ENCODE measurements around the gene ITPKC. TPM values are rescaled to one million over a fixed set of nuclear protein-coding genes. Genes with fewer than 3 reads are reported as not detected.

ITPKC gene
- polyA plus RNA-seq, 3 donors: 2.7 to 5.7 (median 2.9) TPM

- Histone ChIP-seq H4K20me1 (ENCODE audit: insufficient read depth, low read length) (peaks cover 17% of the 10 kb centered on the region), H3K36me3 (replicated peaks in 1 of 2; ENCODE audit: control insufficient read depth in 1 of 2, insufficient read depth in 2 of 2, low read length in 2 of 2) (peaks cover 39 to 64% of the 10 kb centered on the region in 2 donors), H3K4me1 (ENCODE audit: control insufficient read depth in 1 of 2, insufficient read depth in 2 of 2, low read length in 2 of 2) (peaks cover 18 to 20% of the 10 kb centered on the region in 2 donors), H3K27ac (ENCODE audit: low read depth in 1 of 2, low read length in 2 of 2) (no peak overlapping the region), H3K9me3 (replicated peaks in 1 of 2; ENCODE audit: control insufficient read depth in 1 of 2, insufficient read depth in 1 of 2, low read length in 2 of 2) (peaks cover 4 to 6% of the 10 kb centered on the region in 2 donors), H3K79me2 (ENCODE audit: insufficient read depth, low read length) (peaks cover 3% of the 10 kb centered on the region), H3K27me3 (ENCODE audit: control insufficient read depth in 2 of 2, insufficient read depth in 2 of 2, low read length in 2 of 2) (no peaks in the 10 kb centered on the region), H3K9ac (ENCODE audit: insufficient read depth, low read length, poor library complexity, severe bottlenecking) (no peak overlapping the region), H3K4me2 (replicated peaks; ENCODE audit: extremely low read depth, low read length, poor library complexity, severe bottlenecking) (no peak overlapping the region), H2AFZ (ENCODE audit: insufficient read depth, low read depth, low read length, poor library complexity, severe bottlenecking) (no peak overlapping the region), H3K4me3 (replicated peaks in 1 of 3; ENCODE audit: low read depth in 2 of 3, low read length in 3 of 3) (no peak overlapping the region)
- H3K36me3 Mint-ChIP-seq: peaks cover 55 to 65% of the 10 kb centered on the region in 2 donors
- peaks cover 0 to 13% (median 7%) of the 10 kb centered on the region in 7 donors for H3K9me3 Mint-ChIP-seq
- peaks cover 33% of the 10 kb centered on the region for H3K4me1 Mint-ChIP-seq
- no peak for DNase-seq
- H3K4me3 Mint-ChIP-seq: no peak overlapping the region
- TF ChIP-seq CTCF (IDR thresholded peaks at IDR 0.05): no peak
- H3K27me3 Mint-ChIP-seq (ENCODE audit: low read depth in 3 of 3): peaks cover 0 to 1% (median 0%) of the 10 kb centered on the region in 3 donors
- intact Hi-C loops (cut with micrococcal nuclease): no loop called here
- peak overlapping the region in 1 of 7 donors; percentile 70 for H3K27ac Mint-ChIP-seq
- WGBS (ENCODE audit: insufficient coverage): no CpG with 5 or more reads among the region's 4 CpGs
Observed at GRCh38 chr19:40724315-40724714, 7.4 kb downstream of the ITPKC start.

DNA sequence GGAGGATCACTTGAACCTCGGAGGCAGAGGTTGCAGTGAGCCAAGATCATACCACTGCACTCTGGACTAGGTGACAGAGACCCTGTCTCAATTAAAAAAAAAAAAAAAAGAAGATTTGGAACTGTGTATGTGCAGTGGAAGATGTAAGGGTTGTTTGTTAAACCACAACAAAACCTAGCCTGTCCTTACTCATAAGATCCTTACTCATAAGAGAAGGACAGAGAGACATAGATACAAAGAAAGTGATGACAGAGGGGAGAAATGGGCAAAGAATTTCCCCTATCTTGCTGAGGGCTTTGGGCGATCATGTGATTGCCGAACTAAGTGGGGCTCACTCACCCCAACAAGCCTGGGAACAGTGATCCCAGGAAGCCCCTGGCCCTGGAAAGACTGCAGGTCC lies 7.9 kb downstream of the ITPKC start:
- Histone ChIP-seq H3K9ac (ENCODE audit: insufficient read depth, low read length, poor library complexity, severe bottlenecking) (no peak overlapping the region), H4K20me1 (ENCODE audit: insufficient read depth, low read length) (peaks cover 17% of the 10 kb centered on the region), H3K27me3 (ENCODE audit: control insufficient read depth in 2 of 2, insufficient read depth in 2 of 2, low read length in 2 of 2) (no peaks in the 10 kb centered on the region), H3K4me3 (replicated peaks in 1 of 3; ENCODE audit: low read depth in 2 of 3, low read length in 3 of 3) (no peak overlapping the region), H2AFZ (ENCODE audit: insufficient read depth, low read depth, low read length, poor library complexity, severe bottlenecking) (no peak overlapping the region), H3K79me2 (ENCODE audit: insufficient read depth, low read length) (no peaks in the 10 kb centered on the region), H3K36me3 (replicated peaks in 1 of 2; ENCODE audit: control insufficient read depth in 1 of 2, insufficient read depth in 2 of 2, low read length in 2 of 2) (peaks cover 39 to 69% of the 10 kb centered on the region in 2 donors), H3K4me2 (replicated peaks; ENCODE audit: extremely low read depth, low read length, poor library complexity, severe bottlenecking) (no peak overlapping the region), H3K9me3 (replicated peaks in 1 of 2; ENCODE audit: control insufficient read depth in 1 of 2, insufficient read depth in 1 of 2, low read length in 2 of 2) (peaks cover 4 to 6% of the 10 kb centered on the region in 2 donors), H3K27ac (ENCODE audit: low read depth in 1 of 2, low read length in 2 of 2) (no peak overlapping the region), H3K4me1 (ENCODE audit: control insufficient read depth in 1 of 2, insufficient read depth in 2 of 2, low read length in 2 of 2) (peaks cover 13 to 14% of the 10 kb centered on the region in 2 donors)
- DNase-seq: no peak
- 100% methylated on average over 2 of the region's 3 CpGs for WGBS (ENCODE audit: insufficient coverage)
- no peak for TF ChIP-seq CTCF (IDR thresholded peaks at IDR 0.05)
- Mint-ChIP-seq H3K36me3 (peaks cover 59 to 70% of the 10 kb centered on the region in 2 donors), H3K9me3 (peaks cover 0 to 13% (median 7%) of the 10 kb centered on the region in 7 donors), H3K27me3 (ENCODE audit: low read depth in 3 of 3) (peaks cover 0 to 1% (median 0%) of the 10 kb centered on the region in 3 donors), H3K4me3 (no peak overlapping the region), H3K4me1 (peaks cover 27% of the 10 kb centered on the region), H3K27ac (peak overlapping the region in 2 of 7 donors; percentile 19 to 32)
- intact Hi-C loops (cut with micrococcal nuclease): no loop called here
